K562 (cell line): ENCODE results near the gene LYPLA2. TPM values are rescaled to one million over a fixed set of nuclear protein-coding genes. Genes with fewer than 3 reads are reported as not detected.

Experiments
- ATAC-seq: fragments of 200-7000 bp; cut with Tn5 transposase; 3 replicates; pipeline ENCODE4 v1.9.1; 2020; ENCODE audit warnings: moderate library complexity
- BruUV-seq: library from RNA; stranded (reverse); fragments of 400-500 nt; replicated peaks from 2 replicates; lab custom pipeline; 2021; lab: Mats Ljungman, UMichigan
- CTCF ChIA-PET: fragments of 300-600 bp; formaldehyde crosslinking; extraction: SDS; loops from one replicate; lab custom pipeline; 2021; ENCODE audit warnings: low intra/inter-chr PET ratio; lab: Yijun Ruan, JAX
- POLR2A ChIA-PET: fragments of 300-600, 350-650 bp; sonication (Branson Sonifier 250); formaldehyde crosslinking; extraction: SDS; loops from one replicate; lab custom pipeline; 2021; ENCODE audit warnings: antibody characterized with exemption, inconsistent platforms; lab: Yijun Ruan, JAX
- DNase-seq, 4 experiments: peaks; one replicate each; pipeline versions ENCODE4 v3.0.0 to v3.0.0-alpha.2; 2011 to 2018; ENCODE audit warnings: low spot score in 3 of 4, mixed read lengths in 3 of 4; ENCODE audit errors: extremely low read depth in 1 of 4
- FAIRE-seq: peaks from 2 replicates; lab custom pipeline; 2011; peaks lifted over from hg19 to GRCh38; lab: Jason Lieb, UNC
- H2AFZ ChIP-seq: 2 replicates; pipeline ENCODE4 v1.6.0; 2011; ENCODE audit warnings: low read depth, low read length, control low read depth, inconsistent platforms
- H3K27ac ChIP-seq: fragments of 200-600 bp; 3 replicates; pipeline ENCODE4 v1.8.0; 2011; ENCODE audit warnings: low read depth, mild to moderate bottlenecking, control low read depth, inconsistent platforms, low read length, moderate library complexity, mixed read lengths; ENCODE audit errors: extremely low read depth
- H3K27me3 ChIP-seq, 2 experiments: fragments of 300-600 bp in 1 of 2; 2 replicates in 1 of 2; 3 replicates in 1 of 2; pipeline versions ENCODE4 v1.6.0 to v1.8.0; 2011; ENCODE audit warnings: inconsistent platforms in 2 of 2, low read length in 2 of 2, mild to moderate bottlenecking in 1 of 2, mixed read lengths in 1 of 2, moderate library complexity in 1 of 2; ENCODE audit not compliant: control insufficient read depth in 2 of 2, insufficient read depth in 2 of 2
- H3K36me3 ChIP-seq: fragments of 300-600 bp; 3 replicates; pipeline ENCODE4 v1.8.0; 2011; ENCODE audit warnings: mild to moderate bottlenecking, low read length, inconsistent platforms; ENCODE audit not compliant: control insufficient read depth, insufficient read depth
- H3K4me1 ChIP-seq, 2 experiments: fragments of 200-600 bp in 1 of 2; replicated peaks in 1 of 2; 2 replicates in 1 of 2; 3 replicates in 1 of 2; pipeline versions ENCODE4 v1.5.1 to v1.8.0; 2011; ENCODE audit warnings: inconsistent platforms in 2 of 2, low read length in 2 of 2, mild to moderate bottlenecking in 1 of 2, mixed read lengths in 1 of 2, moderate library complexity in 1 of 2; ENCODE audit not compliant: control insufficient read depth in 2 of 2, insufficient read depth in 2 of 2
- H3K4me2 ChIP-seq: 2 replicates; pipeline ENCODE4 v1.6.1; 2011; ENCODE audit warnings: low read length, control low read depth, inconsistent platforms, mixed read lengths; ENCODE audit not compliant: insufficient read depth
- H3K4me3 ChIP-seq: fragments of 200-600 bp; sonication (generic), shearing (Covaris generic); 2 replicates; pipeline ENCODE4 v1.5.1; 2016; ENCODE audit warnings: control low read depth, inconsistent platforms
- H3K79me2 ChIP-seq: fragments of 200-600 bp; 3 replicates; pipeline ENCODE4 v1.8.0; 2011; ENCODE audit warnings: low read length, inconsistent platforms; ENCODE audit not compliant: control insufficient read depth, insufficient read depth
- H3K9ac ChIP-seq, 2 experiments: 2 replicates each; pipeline versions ENCODE4 v1.6.0 to v1.6.1; 2011; ENCODE audit warnings: low read depth in 2 of 2, low read length in 2 of 2, control low read depth in 1 of 2, inconsistent platforms in 1 of 2, mild to moderate bottlenecking in 1 of 2, mixed read lengths in 1 of 2; ENCODE audit not compliant: insufficient read depth in 1 of 2
- H3K9me1 ChIP-seq: one replicate; pipeline ENCODE4 v1.6.0; 2011; ENCODE audit warnings: inconsistent platforms, mild to moderate bottlenecking, low read length, moderate library complexity; ENCODE audit not compliant: control insufficient read depth, insufficient read depth
- H3K9me3 ChIP-seq: replicated peaks from 2 replicates; pipeline ENCODE4 v1.5.1; 2011; ENCODE audit warnings: low read depth, low read length, inconsistent platforms; ENCODE audit not compliant: control insufficient read depth, insufficient read depth
- H4K20me1 ChIP-seq: replicated peaks from 2 replicates; pipeline ENCODE4 v1.6.1; 2011; ENCODE audit warnings: low read length, inconsistent platforms, mixed read lengths; ENCODE audit not compliant: control insufficient read depth, insufficient read depth
- GATA2 ChIP-seq: sonication (generic); formaldehyde crosslinking; IDR thresholded peaks from 2 replicates; pipeline ENCODE4 v1.4.0; 2020; ENCODE audit warnings: mild to moderate bottlenecking, missing genetic modification reagents
- PKNOX1 ChIP-seq: fragments of 450-650 bp; IDR thresholded peaks from 2 replicates; pipeline ENCODE4 v1.6.1; 2016
- UBTF ChIP-seq, 2 experiments: IDR thresholded peaks; 2 replicates each; pipeline ENCODE4 v1.6.1; 2012; ENCODE audit warnings: improper control_type of control experiment in 2 of 2, low read depth in 2 of 2, low read length in 2 of 2, borderline replicate concordance in 1 of 2
- WGBS: fragments of 100-300 bp; shearing (Covaris generic); methylation state at CpG from one replicate; pipeline ENCODE4 v1.1.6; 2016; ENCODE audit warnings: low coverage, mixed read lengths; ENCODE audit not compliant: insufficient coverage; ENCODE audit errors: missing lambda C conversion rate; 5-methylcytosine and 5-hydroxymethylcytosine counted together
- in situ Hi-C: fragments of 300-500 bp; cut with MboI; formaldehyde crosslinking; loops from 4 replicates; pipeline ENCODE4 v1.15.0; 2018; ENCODE audit warnings: inconsistent platforms, mixed read lengths
- intact Hi-C: fragments of 100-400 bp; cut with micrococcal nuclease; formaldehyde crosslinking; loops from 2 replicates; pipeline ENCODE4 v1.14.2; 2022
- polyA plus RNA-seq, 8 experiments: library from polyadenylated mRNA; depleted of rRNA in 4 of 8; stranded (reverse) in 5 of 8; unstranded in 3 of 8; fragments of >200 nt; fragmentation: Nextera tagmentation in 2 of 8; fragmentation: Illumina TruSeq in 1 of 8; extraction: Ambion mirVana in 2 of 8; extraction: Trizol in 1 of 8; gene quantifications; 2 replicates each; pipeline versions ENCODE4 v1.2.1 to v1.2.3, GENCODE V29; 2011 to 2014; ENCODE audit warnings: inconsistent platforms in 1 of 8, missing spikeins in 1 of 8
- total RNA-seq, 7 experiments: library from RNA; depleted of rRNA in 6 of 7; stranded (reverse); fragments of >200 nt in 6 of 7; fragmentation: Illumina TruSeq in 2 of 7; extraction: Trizol in 2 of 7; gene quantifications; 2 replicates each; pipeline versions ENCODE4 v1.2.1 to v1.2.3, GENCODE V29; 2011 to 2021; ENCODE audit warnings: low replicate concordance in 1 of 7

The LYPLA2 gene
- total and polyA plus RNA-seq, 9 of the 15 experiments (the other 6 are each of a cell fraction or from before 2014, with no cell fraction given): 3.9 to 128 (median 60.1) TPM

- TF ChIP-seq UBTF (IDR thresholded peaks at IDR 0.05; ENCODE audit: borderline replicate concordance in 1 of 2, low read depth in 2 of 2, low read length in 2 of 2) (no peak), GATA2 (0 out of 2 replicates have a peak, but pooled peaks have one; percentile 8), PKNOX1 (peak; percentile 19; the same call in 1 of the 2 replicates)
- Histone ChIP-seq H3K4me3 (no peak overlapping the region), H3K9me1 (no peaks in the 10 kb centered on the region), H3K27me3 (no peaks in the 10 kb centered on the region), H2AFZ (no peak overlapping the region), H3K27ac (no peak overlapping the region), H3K9me3 (no peaks in the 10 kb centered on the region), H3K4me1 (peaks cover 20 to 22% of the 10 kb centered on the region in 2 experiments), H4K20me1 (peaks cover 41% of the 10 kb centered on the region), H3K9ac (no peak overlapping the region; a peak in 1 of 4 replicates), H3K4me2 (no peak overlapping the region), H3K79me2 (peaks cover 88% of the 10 kb centered on the region), H3K36me3 (peaks cover 79% of the 10 kb centered on the region)
- in situ Hi-C loops (no loop called here), intact Hi-C loops (no loop called here)
- ATAC-seq: no peak
- ChIA-PET CTCF (no interaction called here), POLR2A (interaction anchor here (0.5 to 3.4 kb wide), 6 partner anchors 11 to 175 kb away, joined by 3 to 13 read pairs (median 4); partner anchors contain the start of gene RPL11)
- no TSS peak for BruUV-seq
- no peak for FAIRE-seq
- DNase-seq: no peak
- 19% methylated on average over 3 of the region's 3 CpGs for WGBS
These were observed 42.9 kb upstream of the LYPLA2 start for GRCh38 chr1:23748016-23748415.
